Nucleus accumbens (tissue), 56 donors: Measurements from ENCODE around the gene ME1.
"Not testable (repeated sequence)": the region's sequence is repeated elsewhere in the genome, so short reads cannot be mapped to it uniquely, and the experiment has no call there.

Source experiments
- DNase-seq, 56 donors: peaks; one replicate each; lab custom pipeline; 2025; lab: John Stamatoyannopoulos, UW

ME1 gene

GRCh38 chr6:83365931-83366330 lies 64.9 kb downstream of the ME1 start:
- DNase-seq, result peak in 7 of 56 donors; percentile 2 to 25 (median 11)

- not testable (repeated sequence) for DNase-seq
These were observed 68.5 kb downstream of the ME1 start for GRCh38 chr6:83362349-83362748.

GRCh38 chr6:83359638-83360037 lies 71.2 kb downstream of the ME1 start:
- no peak for DNase-seq

GRCh38 chr6:83354747-83355146 lies 76.1 kb downstream of the ME1 start:
- no peak for DNase-seq

GRCh38 chr6:83352424-83353061 lies 78.3 kb downstream of the ME1 start:
- DNase-seq, result no peak

GRCh38 chr6:83343121-83343520 lies 87.7 kb downstream of the ME1 start:
- DNase-seq, result no peak

- no peak for DNase-seq
These were observed 89.1 kb downstream of the ME1 start for GRCh38 chr6:83341765-83342164.

GRCh38 chr6:83333916-83334315 lies 96.9 kb downstream of the ME1 start:
- DNase-seq, result not testable (repeated sequence)

- DNase-seq, result no peak
These were observed 97.4 kb downstream of the ME1 start for GRCh38 chr6:83333500-83333899.

GRCh38 chr6:83314693-83315092 lies 116.2 kb downstream of the ME1 start:
- DNase-seq, result no peak

GRCh38 chr6:83313882-83314281 lies 117.0 kb downstream of the ME1 start:
- DNase-seq, result no peak

- DNase-seq, result no peak
These were observed 119.6 kb downstream of the ME1 start for GRCh38 chr6:83311231-83311630.

GRCh38 chr6:83310046-83310445 lies 120.8 kb downstream of the ME1 start:
- DNase-seq, result no peak

- DNase-seq, result no peak
These were observed 121.5 kb downstream of the ME1 start for GRCh38 chr6:83309344-83309743.

- DNase-seq, result no peak
These were observed 122.0 kb downstream of the ME1 start for GRCh38 chr6:83308833-83309232.

GRCh38 chr6:83307849-83308248 lies 123.0 kb downstream of the ME1 start:
- no peak for DNase-seq

GRCh38 chr6:83303426-83303825 lies 127.4 kb downstream of the ME1 start:
- no peak for DNase-seq

GRCh38 chr6:83294676-83295075 lies 136.2 kb downstream of the ME1 start:
- no peak for DNase-seq

- no peak for DNase-seq
These were observed 137.7 kb downstream of the ME1 start for GRCh38 chr6:83292900-83293843.

- not testable (repeated sequence) for DNase-seq
These were observed 143.6 kb downstream of the ME1 start for GRCh38 chr6:83287298-83287697.

- DNase-seq, result no peak
These were observed 144.9 kb downstream of the ME1 start for GRCh38 chr6:83285917-83286316.

- DNase-seq, result no peak
These were observed 157.3 kb downstream of the ME1 start for GRCh38 chr6:83273596-83273995.
